Endodermal cell (in vitro differentiated cells): Measurements from ENCODE around the gene TMC4. TPM values are rescaled to one million over a fixed set of nuclear protein-coding genes. Genes with fewer than 3 reads are reported as not detected.

Source experiments
- DNase-seq: peaks from one replicate; pipeline ENCODE4 v3.0.0-alpha.2; 2017
- H3K27ac ChIP-seq: 2 replicates; pipeline ENCODE4 v1.5.1; 2013; ENCODE audit warnings: mild to moderate bottlenecking, low read depth, low read length, moderate library complexity
- H3K27me3 ChIP-seq: 2 replicates; pipeline ENCODE4 v1.6.1; 2013; ENCODE audit warnings: mild to moderate bottlenecking, low read length, moderate library complexity; ENCODE audit not compliant: insufficient read depth, control insufficient read depth, poor library complexity, severe bottlenecking
- H3K36me3 ChIP-seq: 2 replicates; pipeline ENCODE4 v1.7.0; 2013; ENCODE audit warnings: mild to moderate bottlenecking, low read length, moderate library complexity; ENCODE audit not compliant: control insufficient read depth, insufficient read depth
- H3K4me1 ChIP-seq: one replicate; pipeline ENCODE4 v1.7.0; 2013; ENCODE audit warnings: low read length; ENCODE audit not compliant: control insufficient read depth, insufficient read depth
- H3K4me3 ChIP-seq: 2 replicates; pipeline ENCODE4 v1.5.1; 2013; ENCODE audit warnings: mild to moderate bottlenecking, low read length, moderate library complexity
- H3K9ac ChIP-seq: 2 replicates; pipeline ENCODE4 v1.6.1; 2013; ENCODE audit warnings: mild to moderate bottlenecking, low read length, moderate library complexity; ENCODE audit not compliant: poor library complexity, severe bottlenecking; ENCODE audit errors: extremely low read depth
- H3K9me3 ChIP-seq: 2 replicates; pipeline ENCODE4 v1.6.1; 2013; ENCODE audit warnings: mild to moderate bottlenecking, low read length, moderate library complexity; ENCODE audit not compliant: control insufficient read depth
- H3K27ac Mint-ChIP-seq: 2 replicates; pipeline ENCODE4 v1.8.0; 2020; ENCODE audit warnings: mixed read lengths
- H3K27me3 Mint-ChIP-seq: 2 replicates; pipeline ENCODE4 v1.8.0; 2021; ENCODE audit warnings: mild to moderate bottlenecking, mixed read lengths; ENCODE audit not compliant: insufficient read depth
- H3K36me3 Mint-ChIP-seq: 2 replicates; pipeline ENCODE4 v1.8.0; 2020; ENCODE audit warnings: low read depth, mixed read lengths
- H3K4me1 Mint-ChIP-seq: 2 replicates; pipeline ENCODE4 v1.8.0; 2020; ENCODE audit warnings: mixed read lengths
- H3K4me3 Mint-ChIP-seq: 2 replicates; pipeline ENCODE4 v1.8.0; 2020; ENCODE audit warnings: mild to moderate bottlenecking, moderate library complexity, mixed read lengths
- H3K9me3 Mint-ChIP-seq: 2 replicates; pipeline ENCODE4 v1.8.0; 2020; ENCODE audit warnings: mild to moderate bottlenecking, mixed read lengths
- CTCF ChIP-seq: fragments of 200-600 bp; sonication (generic); conservative IDR thresholded peaks from 2 replicates; pipeline ENCODE4 v1.5.0; 2021; ENCODE audit warnings: antibody characterized with exemption, mild to moderate bottlenecking
- WGBS, 2 experiments: methylation state at CpG; one replicate each; pipeline versions ENCODE4 v1.1.5 to v1.1.7; 2013; ENCODE audit warnings: missing lambda C conversion rate in 2 of 2, mixed read lengths in 1 of 2; ENCODE audit not compliant: insufficient coverage in 1 of 2, insufficient read length in 1 of 2; 5-methylcytosine and 5-hydroxymethylcytosine counted together
- total RNA-seq, 2 donors: library from RNA; stranded (reverse); fragmentation: NEBNext Ultra II Directional in 1 of 2; extraction: Animal tissue kit (Norgen Biotek cat#: 25700) in 1 of 2; gene quantifications; 2 replicates in 1 of 2; 3 replicates in 1 of 2; pipeline ENCODE4 v1.2.1, GENCODE V29; 2021

Gene TMC4
- total RNA-seq, 2 donors from 2014 or later = 32.7 to 46.6 TPM

GRCh38 chr19:54114340-54115108 lies 58.4 kb downstream of the TMC4 start:
- TF ChIP-seq CTCF = no peak
- Histone ChIP-seq H3K4me3 (peak overlapping the region; percentile 97), H3K27ac (no peak overlapping the region), H3K27me3 (no peaks in the 10 kb centered on the region), H3K36me3 (peaks cover 19% of the 10 kb centered on the region), H3K9ac (peak overlapping the region; percentile 52), H3K4me1 (no peaks in the 10 kb centered on the region), H3K9me3 (no peaks in the 10 kb centered on the region)
- H3K4me1 Mint-ChIP-seq = peaks cover 7% of the 10 kb centered on the region
- H3K4me3 Mint-ChIP-seq = peak overlapping the region; percentile 83
- 31 to 32% methylated on average over 19 to 28 of the region's 28 CpGs for WGBS, 2 experiments
- H3K36me3 Mint-ChIP-seq = peaks cover 30% of the 10 kb centered on the region
- peak overlapping the region; percentile 99 for H3K27ac Mint-ChIP-seq
- H3K27me3 Mint-ChIP-seq = no peaks in the 10 kb centered on the region
- peak; percentile 77 for DNase-seq
- no peaks in the 10 kb centered on the region for H3K9me3 Mint-ChIP-seq

Other genes starting within 250 kb of the TMC4 start
- gene CACNG8, start 210.2 kb downstream of the TMC4 start, total RNA-seq = 1 to 10 TPM in 1 of 2 donors, under 1 TPM in 1; 0.48 to 4.8 TPM
- gene CACNG6, start 181.5 kb downstream of the TMC4 start, total RNA-seq = 1 to 10 TPM in 1 of 2 donors, under 1 TPM in 1; 0.92 to 1.8 TPM
- gene VSTM1, start 109.3 kb downstream of the TMC4 start, total RNA-seq = not detected
- not detected for gene TARM1, start 91.8 kb downstream of the TMC4 start, total RNA-seq
- gene OSCAR, start 72.4 kb downstream of the TMC4 start, total RNA-seq = under 1 TPM; 0.20 to 0.44 TPM
- gene NDUFA3, start 70.3 kb downstream of the TMC4 start, total RNA-seq = 100 to 1,000 TPM; 196 to 229 TPM
- gene TFPT, start 57.5 kb downstream of the TMC4 start, total RNA-seq = 10 to 100 TPM; 19.5 to 21.6 TPM
- gene PRPF31, start 57.4 kb downstream of the TMC4 start, total RNA-seq = 10 to 100 TPM; 79.0 to 85.5 TPM
- gene CNOT3, start 35.4 kb downstream of the TMC4 start, total RNA-seq = 10 to 100 TPM; 78.9 to 82.7 TPM
- gene LENG1, start 13.4 kb downstream of the TMC4 start, total RNA-seq = 1 to 10 TPM; 3.6 to 4.0 TPM
- 100 to 1,000 TPM; 126 to 131 TPM for gene MBOAT7, start 16.4 kb upstream of the TMC4 start, total RNA-seq
- 10 to 100 TPM; 26.0 to 27.5 TPM for gene TSEN34, start 18.1 kb upstream of the TMC4 start, total RNA-seq
- gene RPS9, start 27.7 kb upstream of the TMC4 start, total RNA-seq = 1,000 to 10,000 TPM; 1,302 to 1,460 TPM
- not detected for gene LILRB3, start 49.8 kb upstream of the TMC4 start, total RNA-seq
- not detected for gene LILRA6, start 69.6 kb upstream of the TMC4 start, total RNA-seq
- gene LILRB5, start 84.1 kb upstream of the TMC4 start, total RNA-seq = not detected
- gene LILRB2, start 108.0 kb upstream of the TMC4 start, total RNA-seq = not detected
- gene LILRA5, start 140.0 kb upstream of the TMC4 start, total RNA-seq = not detected
- not detected for gene LILRA4, start 166.0 kb upstream of the TMC4 start, total RNA-seq
- gene LAIR1, start 191.8 kb upstream of the TMC4 start, total RNA-seq = not detected
- 1 to 10 TPM; 1.0 to 2.0 TPM for gene TTYH1, start 242.3 kb upstream of the TMC4 start, total RNA-seq